IPS DF 19.7 (cell line): ENCODE results near the gene PKNOX2.

ENCODE experiments used
- DNase-seq: peaks from one replicate; pipeline ENCODE4 v3.0.0-alpha.2; 2013; ENCODE audit warnings: low read depth, low spot score

PKNOX2 gene

DNA sequence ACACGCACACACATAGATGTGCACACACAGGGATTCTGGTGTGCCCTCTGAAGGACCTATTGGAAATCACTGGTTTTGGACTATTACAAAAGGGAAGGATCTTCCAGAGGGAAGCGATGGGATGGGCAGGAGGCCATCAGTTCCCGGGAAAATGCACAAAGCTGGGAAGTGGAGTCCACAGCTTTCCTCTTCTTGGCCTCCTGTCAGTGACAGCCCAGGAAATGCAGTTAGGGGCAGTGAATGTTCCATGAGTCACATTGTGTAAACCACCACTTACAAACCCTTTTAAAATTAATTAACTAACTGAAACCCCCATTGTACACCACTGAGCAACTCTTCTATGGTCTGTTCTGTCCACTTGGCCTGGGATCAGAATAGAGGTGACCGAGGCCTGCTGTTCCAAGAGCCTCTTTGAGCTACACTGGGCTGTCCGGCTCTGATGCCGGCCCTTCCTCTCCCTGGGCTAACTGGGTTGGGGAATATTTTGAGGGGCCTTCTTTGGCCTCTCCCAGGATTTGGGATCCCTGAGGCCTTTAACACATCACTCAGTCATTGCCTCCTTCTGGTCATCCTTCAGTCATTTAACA is 193.8 kb downstream of the PKNOX2 start:
- DNase-seq: no peak

DNA sequence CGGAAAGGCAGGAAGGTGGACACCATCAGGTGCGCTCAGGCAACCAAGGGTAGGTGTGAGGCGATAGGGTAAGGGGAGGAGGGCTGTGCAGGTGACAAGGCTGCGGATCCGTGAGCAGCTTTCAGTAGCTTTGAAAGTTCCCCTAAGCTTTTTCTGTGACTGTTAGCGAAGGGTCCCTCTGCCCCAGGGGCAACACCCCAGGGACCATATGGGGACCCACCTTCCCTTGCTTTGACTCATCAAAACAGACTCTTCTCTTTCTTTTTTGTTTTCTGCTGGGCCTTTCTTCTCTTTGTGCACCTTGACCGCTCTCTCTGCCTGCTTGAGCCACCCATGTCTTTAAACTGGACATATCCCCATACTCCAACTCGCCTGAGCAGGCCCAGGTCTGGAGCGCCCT is 194.6 kb downstream of the PKNOX2 start:
- no peak for DNase-seq

DNA sequence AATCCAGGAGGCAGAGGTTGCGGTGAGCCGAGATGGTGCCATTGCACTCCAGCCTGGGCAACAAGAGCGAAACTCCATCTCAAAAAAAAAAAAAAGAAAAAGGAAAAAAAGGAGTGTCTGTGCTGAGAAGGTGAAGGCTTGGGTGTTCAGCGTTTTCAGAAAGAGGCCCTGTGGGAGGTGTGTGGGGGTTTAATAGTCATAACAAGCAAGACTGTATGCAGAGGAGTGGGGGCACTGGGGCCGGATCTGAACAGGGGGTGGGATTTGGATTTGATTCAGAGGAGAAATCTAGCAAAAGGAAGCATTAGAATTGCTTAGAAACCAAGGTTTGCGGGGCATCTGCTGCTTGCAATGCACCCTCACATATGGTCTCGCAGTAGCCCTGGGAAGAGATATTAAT is 195.5 kb downstream of the PKNOX2 start:
- no peak for DNase-seq

DNA sequence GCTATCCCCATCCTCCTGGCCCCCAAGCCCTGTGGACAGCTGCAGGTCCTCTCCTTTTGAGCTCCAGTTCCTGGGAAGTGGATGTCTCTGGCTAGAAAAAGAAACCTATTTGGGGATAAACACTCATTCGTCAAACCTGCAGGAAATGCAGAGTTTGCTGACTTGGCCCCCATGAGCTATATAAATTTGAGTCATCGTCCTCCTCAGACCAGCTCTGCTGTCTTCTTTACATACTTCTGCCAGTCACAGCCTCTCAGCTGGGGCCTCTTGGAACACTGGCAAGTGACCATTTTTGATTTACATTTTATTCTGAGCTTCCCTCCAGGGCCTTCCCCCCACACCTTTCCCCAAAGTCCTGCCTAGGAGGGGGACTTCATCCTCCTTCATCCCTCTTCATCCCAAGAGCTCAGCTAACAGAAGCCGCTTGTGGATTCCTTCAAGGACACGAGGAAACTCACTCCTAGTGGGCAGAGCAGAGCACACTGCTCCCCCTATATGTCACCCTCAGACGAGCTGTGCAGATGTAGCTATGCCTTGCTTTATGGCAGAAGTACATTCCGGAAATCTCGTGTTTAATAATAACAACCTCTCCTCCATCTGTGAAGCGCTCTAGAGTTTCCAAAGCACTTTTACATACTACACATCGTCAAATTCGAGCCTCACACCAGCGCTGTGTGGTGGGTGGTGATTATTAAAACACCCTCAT is 199.7 kb downstream of the PKNOX2 start:
- DNase-seq: no peak

DNA sequence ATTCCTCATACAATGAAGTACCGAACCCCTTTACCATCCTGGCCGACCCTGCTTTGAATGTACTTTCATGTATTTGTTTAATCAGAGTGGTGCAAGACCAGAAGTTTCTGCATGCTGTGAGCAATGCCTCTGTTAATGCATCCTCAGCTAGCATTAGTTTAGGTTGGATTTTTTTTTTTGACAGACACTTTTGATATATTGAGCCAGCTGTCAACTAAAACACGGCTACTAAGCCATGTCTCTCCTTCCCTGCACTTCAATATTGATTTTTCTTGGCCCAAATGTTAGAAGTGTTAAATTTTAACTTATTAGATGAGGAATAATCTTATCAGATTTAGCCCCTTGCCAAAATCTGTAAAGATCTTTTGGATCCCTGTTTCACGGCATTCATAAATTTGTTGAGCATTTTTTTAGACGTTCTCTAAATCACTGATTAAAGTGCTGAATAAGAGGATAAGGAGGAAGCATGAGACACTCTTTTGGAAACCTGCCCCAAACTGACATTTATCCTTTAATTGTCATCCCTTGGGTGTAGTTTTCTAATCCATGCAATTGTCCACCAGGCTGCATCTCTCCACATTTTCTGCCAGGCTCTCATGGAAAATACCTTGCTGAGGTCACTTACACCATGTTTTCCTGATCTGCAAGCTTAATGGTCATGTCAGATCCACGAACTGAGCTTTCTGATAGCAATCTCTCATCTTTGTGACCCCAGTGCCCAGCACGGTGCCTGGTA is 200.8 kb downstream of the PKNOX2 start:
- no peak for DNase-seq

DNA sequence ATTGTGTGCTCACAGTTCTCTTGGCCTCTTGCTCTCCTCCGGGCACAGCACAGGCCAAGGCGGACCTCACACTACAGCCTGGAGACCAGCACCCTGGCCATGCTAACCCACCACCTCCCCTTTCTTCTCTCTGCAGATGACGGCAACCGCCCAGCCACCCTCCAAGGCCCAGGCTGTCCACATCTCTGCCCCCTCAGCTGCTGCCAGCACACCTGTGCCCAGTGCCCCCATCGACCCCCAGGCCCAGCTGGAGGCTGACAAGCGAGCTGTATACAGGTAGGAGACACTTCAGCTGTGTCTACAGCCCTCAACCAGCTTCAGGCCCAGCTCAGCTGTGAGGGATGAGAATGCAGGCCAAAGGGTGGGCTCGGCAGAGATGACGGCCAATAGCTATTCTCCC is 203.2 kb downstream of the PKNOX2 start:
- DNase-seq: no peak

DNA sequence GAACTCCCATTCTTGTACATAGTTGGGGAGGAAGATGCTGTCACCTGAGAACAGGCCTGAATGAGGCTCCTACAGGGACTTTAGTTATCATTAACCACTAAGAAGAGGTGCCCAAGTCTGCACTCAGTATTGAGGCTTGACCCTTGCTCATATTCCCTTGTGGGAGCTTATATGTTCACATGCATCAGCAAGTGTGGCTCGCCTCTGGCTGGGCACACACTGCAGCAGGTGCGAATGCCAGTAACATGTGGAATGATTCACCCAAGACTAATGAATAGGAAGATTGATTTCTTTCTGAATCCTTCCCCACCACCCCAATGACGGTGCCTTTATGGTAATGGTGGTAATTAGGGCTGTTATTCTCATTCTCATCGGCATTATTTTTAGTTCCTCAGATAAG is 204.2 kb downstream of the PKNOX2 start:
- no peak for DNase-seq

DNA sequence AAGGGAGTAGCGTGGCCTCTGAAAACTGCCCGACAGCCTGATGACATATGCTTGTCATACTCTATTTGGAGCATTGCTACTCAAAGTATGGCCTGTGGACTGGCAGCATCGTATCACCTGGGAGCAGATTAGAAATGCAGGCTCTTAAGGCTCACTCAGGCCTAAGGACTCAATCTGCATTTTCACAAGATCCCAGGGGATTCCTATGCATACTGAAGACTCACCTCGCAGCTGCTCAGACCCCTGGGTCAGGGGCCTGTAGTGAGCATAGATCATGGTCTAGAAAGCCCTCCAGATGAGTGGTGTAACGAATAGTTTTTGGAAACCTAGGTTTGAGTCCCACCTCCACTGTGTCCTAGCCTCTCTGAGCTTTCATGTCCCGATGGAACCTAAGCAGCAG is 205.3 kb downstream of the PKNOX2 start:
- no peak for DNase-seq

DNA sequence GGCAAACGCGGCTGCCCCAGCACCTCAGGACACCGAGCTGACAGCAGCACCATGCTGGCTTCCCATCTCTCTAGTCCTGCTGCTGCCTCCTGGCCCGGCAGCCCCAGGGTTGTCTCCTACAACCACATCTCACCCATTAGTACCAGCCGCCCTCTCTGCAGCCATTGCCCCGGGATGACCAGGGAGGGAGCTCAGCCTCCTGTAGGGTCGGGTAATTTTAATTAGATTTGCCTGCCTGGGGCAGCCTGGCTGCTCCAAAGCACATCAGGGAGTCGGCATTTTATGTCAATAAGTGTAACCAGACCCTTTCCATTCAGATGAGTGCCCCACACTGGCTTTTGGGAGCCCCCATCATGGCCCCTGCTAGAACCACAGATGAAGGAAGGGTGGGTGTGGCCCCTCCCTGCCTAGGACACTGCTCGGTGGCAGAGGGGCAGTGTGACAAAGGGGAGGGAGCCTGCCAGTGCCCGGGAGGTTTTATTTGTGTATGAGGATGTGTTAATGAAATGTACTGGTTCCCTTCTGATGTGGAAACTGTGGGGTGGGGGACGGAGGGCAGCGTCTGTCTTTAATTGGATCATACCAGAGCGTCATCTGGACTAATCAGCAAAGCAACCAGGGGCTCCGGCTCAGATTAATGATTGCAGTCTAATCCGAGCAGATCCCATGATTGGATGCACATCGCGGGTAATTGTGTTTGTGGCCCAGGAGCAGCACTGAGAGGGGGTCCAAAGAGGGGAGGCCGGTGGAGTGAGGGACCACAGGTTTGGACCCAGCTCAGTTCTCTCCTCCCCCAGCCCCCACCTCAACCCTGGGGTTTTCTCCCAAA is 206.2 kb downstream of the PKNOX2 start:
- DNase-seq: no peak

DNA sequence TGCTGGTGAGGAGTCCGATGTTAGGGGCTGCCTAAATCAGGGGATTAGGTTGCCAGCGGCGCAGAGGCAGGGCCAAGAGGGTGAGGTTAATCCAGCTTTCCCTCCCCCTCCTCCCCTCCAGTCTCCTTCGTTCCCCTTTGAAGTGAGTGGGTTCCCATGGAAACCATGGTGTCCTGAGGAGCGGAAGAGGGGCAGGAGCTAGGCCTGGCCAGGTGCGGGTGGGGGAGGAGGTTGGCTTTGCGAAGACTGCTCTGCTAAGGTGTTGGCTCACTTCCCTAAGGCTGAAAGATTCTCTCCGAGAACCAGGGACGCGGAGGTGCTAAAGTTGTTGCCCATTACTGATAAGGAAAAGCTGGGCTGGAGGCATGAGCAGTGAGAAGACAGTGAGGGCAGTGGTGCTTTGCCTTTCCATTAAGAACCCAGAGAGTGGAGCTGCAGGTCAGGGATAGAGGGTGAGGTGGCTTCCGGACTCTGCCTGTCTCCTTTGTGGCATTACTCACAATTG is 206.9 kb downstream of the PKNOX2 start:
- peak; percentile 94 for DNase-seq

DNA sequence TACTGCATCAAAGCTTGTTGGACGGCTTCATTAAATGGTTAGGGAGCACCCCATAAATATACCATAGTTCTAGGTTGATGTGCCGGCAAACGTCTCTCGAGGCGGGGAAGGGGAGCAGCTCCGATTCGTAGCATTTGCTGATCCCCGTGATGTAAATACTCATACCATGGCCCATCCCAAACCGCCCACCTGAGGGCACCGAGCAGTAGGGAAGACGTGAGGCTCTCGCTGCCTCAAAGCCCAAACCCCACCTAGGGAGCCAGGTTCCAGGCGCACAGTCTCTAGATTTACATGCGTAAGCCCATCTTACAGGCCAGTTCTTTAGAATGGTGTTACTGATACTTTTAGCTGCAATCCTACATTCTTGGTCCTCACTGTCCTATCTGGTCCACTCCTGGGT is 207.5 kb downstream of the PKNOX2 start:
- DNase-seq: no peak

DNA sequence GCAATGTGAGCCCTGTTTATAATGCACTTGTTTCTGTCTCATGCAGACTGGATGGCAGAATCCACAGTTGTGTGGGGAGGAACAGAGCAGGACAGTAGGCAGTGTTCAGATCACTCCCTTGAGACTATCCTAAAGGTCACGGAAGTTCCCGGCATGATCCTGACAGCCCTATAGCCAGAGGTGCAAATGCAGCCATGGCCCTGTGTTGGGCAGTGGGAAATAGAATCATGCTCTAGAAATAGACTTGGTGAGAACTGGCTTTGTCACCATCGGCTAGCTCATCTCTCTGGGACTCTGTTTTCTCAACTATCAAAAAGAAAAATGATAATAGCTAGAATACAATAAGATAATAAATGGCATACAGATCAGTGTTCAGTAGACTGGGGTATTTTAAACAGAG is 208.4 kb downstream of the PKNOX2 start:
- no peak for DNase-seq

DNA sequence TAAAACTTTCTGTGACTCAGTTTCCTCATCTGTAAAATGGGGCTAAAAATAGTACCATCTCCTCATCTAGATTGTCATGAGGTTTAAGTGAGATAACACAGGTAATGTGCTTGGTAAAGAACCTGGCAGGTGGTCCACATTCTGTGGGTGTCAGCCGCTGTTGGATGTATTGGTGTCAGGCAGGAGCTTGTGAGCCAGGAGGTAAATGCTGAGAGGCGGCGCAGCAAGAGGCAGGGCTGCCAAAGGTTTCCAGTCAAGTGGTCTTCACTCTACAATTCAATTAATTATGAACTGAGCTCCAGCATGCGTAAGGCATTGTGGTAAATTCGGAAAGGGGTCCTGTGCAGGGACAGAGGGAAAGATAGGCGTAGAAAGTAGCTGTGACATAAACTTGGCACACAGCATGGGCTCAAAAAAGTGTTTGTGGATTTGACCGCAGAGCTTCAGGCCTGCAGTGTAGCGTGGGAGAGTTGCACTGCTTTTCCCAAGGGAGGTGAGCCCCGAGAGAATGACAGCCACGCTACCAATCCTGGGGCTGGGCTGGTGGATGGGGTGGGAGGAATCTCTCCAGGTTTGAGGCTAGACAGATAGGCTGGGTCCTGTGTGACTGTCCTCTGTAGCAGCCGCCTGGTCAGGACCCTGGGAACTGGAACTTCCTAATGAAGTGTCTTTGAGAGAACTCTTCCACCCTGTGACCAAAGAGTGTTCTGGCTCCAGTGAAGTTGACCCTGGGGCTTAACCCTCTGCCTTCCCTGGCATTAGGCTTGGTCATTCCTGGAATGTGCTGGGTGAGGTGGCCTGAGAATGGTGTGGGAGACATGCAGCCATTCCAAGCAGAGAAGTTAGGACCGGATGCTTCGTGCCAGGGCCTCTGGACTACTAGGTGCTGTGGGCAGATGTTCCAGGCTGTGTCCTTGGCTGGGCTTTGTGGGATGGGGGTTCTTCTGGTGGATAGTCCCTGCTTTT is 209.2 kb downstream of the PKNOX2 start:
- DNase-seq: no peak

DNA sequence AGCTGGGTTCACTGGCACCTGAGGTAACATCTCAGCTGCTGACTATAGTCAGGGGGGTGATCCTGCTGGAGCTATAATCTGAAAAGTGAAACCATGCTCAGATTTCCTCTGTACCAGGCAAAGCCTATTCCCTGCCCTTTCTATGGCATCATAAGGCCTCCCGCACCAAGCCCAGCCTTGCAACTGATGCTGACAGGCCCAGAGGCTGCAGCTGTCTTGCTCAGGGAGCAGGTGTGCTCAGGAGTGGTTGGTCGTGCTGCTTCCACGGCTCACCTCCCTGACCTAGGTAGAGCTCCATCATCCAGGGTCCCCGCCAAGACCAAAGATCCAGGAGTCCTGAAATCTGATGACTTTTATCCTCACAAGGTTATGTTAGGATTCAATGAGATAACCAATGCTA is 209.8 kb downstream of the PKNOX2 start:
- no peak for DNase-seq

DNA sequence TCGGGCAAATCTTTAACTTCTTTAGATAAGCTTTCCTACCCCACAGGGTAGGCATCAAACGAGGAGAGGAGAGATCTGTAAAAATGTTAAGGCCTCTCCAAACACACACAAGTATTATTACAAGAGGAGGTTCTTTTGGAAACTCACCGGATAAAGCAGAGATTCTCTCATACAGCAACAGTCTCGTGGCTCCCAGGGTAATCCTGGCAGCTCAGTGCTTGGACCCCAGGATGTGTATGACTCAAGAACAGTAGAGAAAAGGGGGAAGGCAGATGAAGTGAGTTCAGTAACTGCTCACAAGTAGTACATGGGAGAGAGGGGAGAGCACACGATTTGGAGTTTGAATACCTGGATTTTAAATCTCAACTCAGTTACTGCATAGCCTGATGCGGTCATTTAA is 210.6 kb downstream of the PKNOX2 start:
- DNase-seq: no peak

DNA sequence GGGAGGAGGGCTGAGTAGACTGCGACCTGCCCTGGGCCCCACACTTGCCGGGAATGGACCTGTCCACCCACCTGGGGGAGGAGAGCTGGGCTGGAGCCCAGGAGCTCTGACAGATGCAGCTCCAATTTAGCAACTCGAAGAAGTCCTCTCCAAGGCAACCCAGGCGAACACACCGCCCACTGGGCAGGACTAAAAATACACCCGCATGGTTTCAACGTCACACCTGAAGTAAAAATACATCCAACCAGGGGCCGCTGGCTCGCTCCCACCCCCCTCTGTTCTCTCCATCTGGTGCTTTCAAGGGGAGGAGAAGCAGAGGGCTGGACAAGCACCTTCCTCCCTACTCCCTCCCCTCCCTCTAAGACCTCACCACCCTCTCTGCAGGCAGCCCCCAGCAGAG is 211.6 kb downstream of the PKNOX2 start:
- DNase-seq: no peak

DNA sequence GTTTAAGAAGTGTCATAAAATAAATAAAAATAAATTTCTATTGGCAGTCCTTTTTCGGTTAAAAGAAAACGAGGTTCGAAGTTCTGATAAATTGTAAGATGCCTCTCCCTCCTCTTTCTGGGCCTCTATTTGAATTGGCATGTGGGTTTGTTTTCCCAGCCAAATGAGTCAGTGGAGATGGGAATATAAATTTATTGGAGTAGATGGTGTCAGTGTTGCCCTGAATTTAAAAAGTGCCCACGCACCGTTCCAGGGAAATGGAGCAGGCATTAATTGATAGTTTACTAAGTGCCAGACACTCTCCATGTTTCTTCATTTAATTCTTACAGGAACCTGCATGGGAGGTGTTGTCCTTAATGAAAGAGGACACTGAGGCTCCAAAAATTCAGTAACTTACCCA is 212.3 kb downstream of the PKNOX2 start:
- no peak for DNase-seq

DNA sequence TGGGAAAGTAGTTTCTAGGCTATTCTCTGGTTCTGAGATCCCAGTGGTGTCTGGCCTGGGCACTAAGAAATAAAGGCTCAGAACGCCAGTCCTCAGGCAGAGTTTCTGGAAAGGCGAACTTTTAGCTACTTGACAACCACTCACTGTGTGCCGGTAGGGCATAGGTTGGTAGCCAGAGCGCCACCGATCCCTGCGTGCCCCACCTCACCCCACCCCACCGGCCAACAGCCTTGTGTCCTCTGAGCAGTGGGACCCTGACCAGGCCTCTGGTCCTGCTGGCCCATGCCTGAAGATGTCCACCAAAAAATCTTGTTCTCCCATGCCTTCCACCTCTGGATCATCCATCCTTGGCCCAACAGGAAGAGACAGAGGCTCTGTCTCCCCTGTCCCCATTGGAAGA is 213.5 kb downstream of the PKNOX2 start:
- no peak for DNase-seq

DNA sequence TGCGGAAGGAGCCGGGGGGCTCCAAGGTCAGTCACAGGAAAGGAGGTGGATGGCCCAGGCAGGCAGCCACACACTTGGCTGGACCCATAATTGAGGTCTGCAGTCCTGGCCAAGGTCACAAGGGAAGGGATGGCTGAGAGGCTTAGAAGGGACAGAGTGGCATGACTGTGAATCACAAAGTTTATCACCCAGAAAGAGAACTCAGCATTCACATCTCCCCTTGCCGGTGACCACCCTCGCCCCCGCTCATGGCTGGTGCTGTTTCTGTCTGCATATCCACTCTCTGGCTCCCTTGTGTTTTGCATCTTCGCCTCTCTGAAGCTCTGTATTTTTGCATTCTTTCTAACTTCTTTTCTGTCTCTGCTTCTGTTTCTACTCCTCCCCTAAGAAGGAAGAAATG is 214.0 kb downstream of the PKNOX2 start:
- DNase-seq: no peak

DNA sequence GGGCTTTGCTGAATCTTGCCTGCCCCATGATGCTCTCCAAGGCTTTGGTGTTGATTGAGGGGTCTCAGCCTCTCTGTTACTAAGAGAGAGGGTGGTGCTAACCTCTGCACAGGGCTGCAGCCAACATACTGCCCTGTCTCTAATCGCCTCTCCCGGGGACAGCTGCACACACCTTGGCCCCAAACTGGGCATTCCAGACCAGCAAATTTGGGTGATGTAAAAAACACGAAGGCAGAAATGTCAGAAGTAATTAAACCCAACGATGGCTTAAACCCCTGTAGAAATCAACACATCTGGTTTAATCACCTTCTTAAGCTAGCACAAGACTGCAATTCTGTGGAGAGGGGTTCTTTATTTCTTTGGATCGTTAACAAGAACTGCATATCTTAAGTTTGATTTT is 215.0 kb downstream of the PKNOX2 start:
- DNase-seq: no peak

DNA sequence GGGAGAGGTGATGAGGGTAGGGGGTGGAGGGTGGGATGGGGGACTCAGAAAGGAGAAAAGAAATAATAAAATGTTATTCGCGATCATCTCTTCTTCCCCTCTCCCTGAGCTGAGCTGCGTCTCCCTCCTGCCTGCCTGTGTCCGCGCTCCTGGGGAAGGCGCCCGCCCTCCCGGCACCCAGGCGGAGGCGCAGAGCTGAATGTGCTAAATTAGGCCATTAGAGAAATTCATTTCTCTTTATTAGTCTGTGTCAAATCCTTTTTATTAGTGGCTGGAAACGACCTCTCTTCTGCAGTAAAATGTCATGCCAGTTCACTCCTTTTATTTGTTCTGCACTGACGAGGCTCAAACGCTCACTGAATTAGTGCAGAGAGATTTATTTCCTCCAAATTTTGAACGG is 215.4 kb downstream of the PKNOX2 start:
- DNase-seq: no peak
